ENCODE measurements around the gene SMIM32. TPM values are rescaled to one million over a fixed set of nuclear protein-coding genes. Genes with fewer than 3 reads are reported as not detected.

The SMIM32 gene
- total and polyA plus RNA-seq, 9 of the 15 experiments (the other 6 are each of a cell fraction or from before 2014, with no cell fraction given) = not detected

DNA sequence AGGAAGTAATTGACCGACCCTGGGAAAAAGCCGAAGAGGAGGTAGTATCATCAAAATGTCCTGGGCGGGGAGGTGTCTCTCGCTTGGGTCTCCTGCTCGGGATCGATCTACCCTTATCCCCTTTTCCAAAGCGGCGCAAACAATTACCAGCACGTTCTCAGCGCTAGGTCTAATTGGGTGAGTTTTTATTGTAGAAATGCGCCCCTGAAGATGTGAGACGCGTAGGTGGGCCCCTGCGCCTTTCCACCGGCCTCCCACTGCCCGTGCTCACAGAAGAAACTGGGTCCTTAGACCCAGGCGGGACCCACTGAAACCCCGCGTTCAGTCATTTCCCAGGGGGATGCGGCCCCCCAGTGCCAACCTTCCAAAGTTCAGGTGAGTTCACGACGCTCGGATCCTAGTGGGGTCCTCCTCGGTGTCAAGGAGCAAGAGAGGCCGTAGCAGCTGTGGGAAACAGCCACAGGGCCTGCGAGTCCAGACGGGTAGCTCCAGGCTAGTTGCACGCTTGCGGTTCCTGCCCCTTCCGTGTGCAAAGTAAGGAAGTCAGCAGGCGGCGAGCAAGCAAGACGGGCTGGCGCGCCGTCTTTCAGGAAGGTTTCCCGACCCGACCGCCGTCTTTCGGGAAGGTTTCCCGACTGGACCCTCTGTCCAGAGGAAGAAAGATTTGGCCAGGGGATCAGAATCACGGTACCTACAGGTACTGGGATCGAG is 1.5 kb downstream of the SMIM32 start:
- FAIRE-seq = no peak
- Histone ChIP-seq H3K36me3 (ENCODE audit: control insufficient read depth, insufficient read depth, low read length) (no peaks in the 10 kb centered on the region), H3K9me3 (replicated peaks; ENCODE audit: control insufficient read depth, insufficient read depth, low read depth, low read length) (no peaks in the 10 kb centered on the region), H3K4me1 (replicated peaks in 1 of 2; ENCODE audit: control insufficient read depth in 2 of 2, insufficient read depth in 2 of 2, low read length in 2 of 2) (peaks cover 7 to 20% of the 10 kb centered on the region in 2 experiments; a peak in 4 of 5 replicates), H4K20me1 (replicated peaks; ENCODE audit: control insufficient read depth, insufficient read depth, low read length) (no peaks in the 10 kb centered on the region), H3K27ac (ENCODE audit: extremely low read depth, low read depth, low read length) (no peak overlapping the region), H3K4me3 (no peak overlapping the region), H2AFZ (ENCODE audit: low read depth, low read length) (no peak overlapping the region), H3K9ac (ENCODE audit: insufficient read depth in 1 of 2, low read depth in 2 of 2, low read length in 2 of 2) (no peak overlapping the region), H3K79me2 (ENCODE audit: control insufficient read depth, insufficient read depth, low read length) (no peaks in the 10 kb centered on the region), H3K4me2 (ENCODE audit: insufficient read depth, low read length) (no peak overlapping the region), H3K9me1 (ENCODE audit: control insufficient read depth, insufficient read depth, low read length) (no peaks in the 10 kb centered on the region), H3K27me3 (ENCODE audit: control insufficient read depth in 2 of 2, insufficient read depth in 2 of 2, low read length in 2 of 2) (peaks cover 0 to 27% of the 10 kb centered on the region in 2 experiments)
- CTCF ChIA-PET (ENCODE audit: low intra/inter-chr PET ratio) = no interaction called here
- no peak for ATAC-seq
- WGBS (ENCODE audit: insufficient coverage, low coverage, missing lambda C conversion rate) = 92% methylated on average over 28 of the region's 44 CpGs
- POLR2A ChIA-PET = no interaction called here
- intact Hi-C loops (cut with micrococcal nuclease) (no loop called here), in situ Hi-C loops (cut with MboI) (no loop called here)
- BruUV-seq (replicated peaks) = no TSS peak
- no peak for DNase-seq (ENCODE audit: extremely low read depth in 1 of 4, low spot score in 3 of 4)
- no peak for TF ChIP-seq KHSRP (IDR thresholded peaks at IDR 0.05)
- TF ChIP-seq ZC3H11A (IDR thresholded peaks at IDR 0.05; ENCODE audit: low read depth, low read length) = no peak
- TF ChIP-seq MAFF (IDR thresholded peaks at IDR 0.05; ENCODE audit: low read length) = no peak
- TF ChIP-seq, protein P1, sequence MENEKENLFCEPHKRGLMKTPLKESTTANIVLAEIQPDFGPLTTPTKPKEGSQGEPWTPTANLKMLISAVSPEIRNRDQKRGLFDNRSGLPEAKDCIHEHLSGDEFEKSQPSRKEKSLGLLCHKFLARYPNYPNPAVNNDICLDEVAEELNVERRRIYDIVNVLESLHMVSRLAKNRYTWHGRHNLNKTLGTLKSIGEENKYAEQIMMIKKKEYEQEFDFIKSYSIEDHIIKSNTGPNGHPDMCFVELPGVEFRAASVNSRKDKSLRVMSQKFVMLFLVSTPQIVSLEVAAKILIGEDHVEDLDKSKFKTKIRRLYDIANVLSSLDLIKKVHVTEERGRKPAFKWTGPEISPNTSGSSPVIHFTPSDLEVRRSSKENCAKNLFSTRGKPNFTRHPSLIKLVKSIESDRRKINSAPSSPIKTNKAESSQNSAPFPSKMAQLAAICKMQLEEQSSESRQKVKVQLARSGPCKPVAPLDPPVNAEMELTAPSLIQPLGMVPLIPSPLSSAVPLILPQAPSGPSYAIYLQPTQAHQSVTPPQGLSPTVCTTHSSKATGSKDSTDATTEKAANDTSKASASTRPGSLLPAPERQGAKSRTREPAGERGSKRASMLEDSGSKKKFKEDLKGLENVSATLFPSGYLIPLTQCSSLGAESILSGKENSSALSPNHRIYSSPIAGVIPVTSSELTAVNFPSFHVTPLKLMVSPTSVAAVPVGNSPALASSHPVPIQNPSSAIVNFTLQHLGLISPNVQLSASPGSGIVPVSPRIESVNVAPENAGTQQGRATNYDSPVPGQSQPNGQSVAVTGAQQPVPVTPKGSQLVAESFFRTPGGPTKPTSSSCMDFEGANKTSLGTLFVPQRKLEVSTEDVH (IDR thresholded peaks at IDR 0.05; ENCODE audit: low read depth, partially characterized antibody) = no peak
- no peak for TF ChIP-seq MAFG (tag; conservative IDR thresholded peaks at IDR 0.05)
- TF ChIP-seq PRMT5 (CRISPR knock-in tag; IDR thresholded peaks at IDR 0.05) = no peak
- TF ChIP-seq, protein P2, sequence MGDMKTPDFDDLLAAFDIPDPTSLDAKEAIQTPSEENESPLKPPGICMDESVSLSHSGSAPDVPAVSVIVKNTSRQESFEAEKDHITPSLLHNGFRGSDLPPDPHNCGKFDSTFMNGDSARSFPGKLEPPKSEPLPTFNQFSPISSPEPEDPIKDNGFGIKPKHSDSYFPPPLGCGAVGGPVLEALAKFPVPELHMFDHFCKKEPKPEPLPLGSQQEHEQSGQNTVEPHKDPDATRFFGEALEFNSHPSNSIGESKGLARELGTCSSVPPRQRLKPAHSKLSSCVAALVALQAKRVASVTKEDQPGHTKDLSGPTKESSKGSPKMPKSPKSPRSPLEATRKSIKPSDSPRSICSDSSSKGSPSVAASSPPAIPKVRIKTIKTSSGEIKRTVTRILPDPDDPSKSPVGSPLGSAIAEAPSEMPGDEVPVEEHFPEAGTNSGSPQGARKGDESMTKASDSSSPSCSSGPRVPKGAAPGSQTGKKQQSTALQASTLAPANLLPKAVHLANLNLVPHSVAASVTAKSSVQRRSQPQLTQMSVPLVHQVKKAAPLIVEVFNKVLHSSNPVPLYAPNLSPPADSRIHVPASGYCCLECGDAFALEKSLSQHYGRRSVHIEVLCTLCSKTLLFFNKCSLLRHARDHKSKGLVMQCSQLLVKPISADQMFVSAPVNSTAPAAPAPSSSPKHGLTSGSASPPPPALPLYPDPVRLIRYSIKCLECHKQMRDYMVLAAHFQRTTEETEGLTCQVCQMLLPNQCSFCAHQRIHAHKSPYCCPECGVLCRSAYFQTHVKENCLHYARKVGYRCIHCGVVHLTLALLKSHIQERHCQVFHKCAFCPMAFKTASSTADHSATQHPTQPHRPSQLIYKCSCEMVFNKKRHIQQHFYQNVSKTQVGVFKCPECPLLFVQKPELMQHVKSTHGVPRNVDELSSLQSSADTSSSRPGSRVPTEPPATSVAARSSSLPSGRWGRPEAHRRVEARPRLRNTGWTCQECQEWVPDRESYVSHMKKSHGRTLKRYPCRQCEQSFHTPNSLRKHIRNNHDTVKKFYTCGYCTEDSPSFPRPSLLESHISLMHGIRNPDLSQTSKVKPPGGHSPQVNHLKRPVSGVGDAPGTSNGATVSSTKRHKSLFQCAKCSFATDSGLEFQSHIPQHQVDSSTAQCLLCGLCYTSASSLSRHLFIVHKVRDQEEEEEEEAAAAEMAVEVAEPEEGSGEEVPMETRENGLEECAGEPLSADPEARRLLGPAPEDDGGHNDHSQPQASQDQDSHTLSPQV (IDR thresholded peaks at IDR 0.05) = no peak
- TF ChIP-seq ZKSCAN8 (CRISPR knock-in tag; IDR thresholded peaks at IDR 0.05) = no peak
- no peak for TF ChIP-seq HEY1 (CRISPR knock-in tag; IDR thresholded peaks at IDR 0.05; ENCODE audit: borderline replicate concordance)
- no peak for TF ChIP-seq EHMT2 (IDR thresholded peaks at IDR 0.05)
- TF ChIP-seq, protein P3, sequence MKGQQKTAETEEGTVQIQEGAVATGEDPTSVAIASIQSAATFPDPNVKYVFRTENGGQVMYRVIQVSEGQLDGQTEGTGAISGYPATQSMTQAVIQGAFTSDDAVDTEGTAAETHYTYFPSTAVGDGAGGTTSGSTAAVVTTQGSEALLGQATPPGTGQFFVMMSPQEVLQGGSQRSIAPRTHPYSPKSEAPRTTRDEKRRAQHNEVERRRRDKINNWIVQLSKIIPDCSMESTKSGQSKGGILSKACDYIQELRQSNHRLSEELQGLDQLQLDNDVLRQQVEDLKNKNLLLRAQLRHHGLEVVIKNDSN (CRISPR knock-in tag; IDR thresholded peaks at IDR 0.05) = no peak
- TF ChIP-seq ZNF121 (CRISPR knock-in tag; conservative IDR thresholded peaks at IDR 0.05) = no peak
- no peak for TF ChIP-seq ZNF24 (IDR thresholded peaks at IDR 0.05)
- no peak for TF ChIP-seq PML (IDR thresholded peaks at IDR 0.05; ENCODE audit: low read length)
- TF ChIP-seq MCM2 (IDR thresholded peaks at IDR 0.05; ENCODE audit: low read depth) = no peak
- TF ChIP-seq TARDBP (IDR thresholded peaks at IDR 0.05) = no peak
- no peak for TF ChIP-seq PCBP1 (IDR thresholded peaks at IDR 0.05; ENCODE audit: low read depth, low read length, poor library complexity, severe bottlenecking)
- TF ChIP-seq SRSF1 (IDR thresholded peaks at IDR 0.05; ENCODE audit: low read depth, low read length) = no peak

Measured in K562 (cell line).